22Rv1 (cell line): ENCODE data around the gene PIK3CG.
"Not testable (repeated sequence)": the region's sequence is repeated elsewhere in the genome, so short reads cannot be mapped to it uniquely, and the experiment has no call there.

Experiments used
- H3K27ac ChIP-seq: fragments of 450-650 bp; 2 replicates; pipeline ENCODE4 v1.5.1; 2017
- ZFX ChIP-seq: fragments of 450-650 bp; IDR thresholded peaks from 2 replicates; pipeline ENCODE4 v1.6.1; 2017; ENCODE audit warnings: antibody characterized with exemption, borderline replicate concordance
- TF ChIP-seq, protein P1 (sequence below): fragments of 450-650 bp; IDR thresholded peaks from 2 replicates; pipeline ENCODE4 v1.5.1; 2017; ENCODE audit warnings: mild to moderate bottlenecking

Gene PIK3CG

GRCh38 chr7:106952658-106953231 is 87.7 kb downstream of the PIK3CG start:
- TF ChIP-seq, protein P1, sequence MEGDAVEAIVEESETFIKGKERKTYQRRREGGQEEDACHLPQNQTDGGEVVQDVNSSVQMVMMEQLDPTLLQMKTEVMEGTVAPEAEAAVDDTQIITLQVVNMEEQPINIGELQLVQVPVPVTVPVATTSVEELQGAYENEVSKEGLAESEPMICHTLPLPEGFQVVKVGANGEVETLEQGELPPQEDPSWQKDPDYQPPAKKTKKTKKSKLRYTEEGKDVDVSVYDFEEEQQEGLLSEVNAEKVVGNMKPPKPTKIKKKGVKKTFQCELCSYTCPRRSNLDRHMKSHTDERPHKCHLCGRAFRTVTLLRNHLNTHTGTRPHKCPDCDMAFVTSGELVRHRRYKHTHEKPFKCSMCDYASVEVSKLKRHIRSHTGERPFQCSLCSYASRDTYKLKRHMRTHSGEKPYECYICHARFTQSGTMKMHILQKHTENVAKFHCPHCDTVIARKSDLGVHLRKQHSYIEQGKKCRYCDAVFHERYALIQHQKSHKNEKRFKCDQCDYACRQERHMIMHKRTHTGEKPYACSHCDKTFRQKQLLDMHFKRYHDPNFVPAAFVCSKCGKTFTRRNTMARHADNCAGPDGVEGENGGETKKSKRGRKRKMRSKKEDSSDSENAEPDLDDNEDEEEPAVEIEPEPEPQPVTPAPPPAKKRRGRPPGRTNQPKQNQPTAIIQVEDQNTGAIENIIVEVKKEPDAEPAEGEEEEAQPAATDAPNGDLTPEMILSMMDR: no peak
- no peak for TF ChIP-seq ZFX

DNA sequence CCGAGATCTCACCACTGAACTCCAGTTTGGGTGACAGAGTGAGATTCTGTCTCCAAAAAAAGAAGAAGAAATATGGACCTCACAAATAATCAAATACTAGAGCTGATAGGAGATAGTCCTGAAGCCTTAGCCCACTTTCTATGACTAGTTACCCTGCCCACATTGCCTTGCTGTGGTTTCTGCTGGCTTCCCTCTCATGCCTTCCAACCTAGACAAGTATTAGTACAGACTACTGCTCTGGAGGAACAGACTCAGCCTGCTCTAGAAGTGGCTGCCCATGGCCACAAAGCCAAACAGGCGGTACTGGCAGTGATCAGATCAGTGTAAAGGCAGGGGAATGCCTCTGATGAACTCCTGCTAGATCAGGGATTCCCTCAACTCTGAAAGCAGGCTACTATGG is 89.8 kb downstream of the PIK3CG start:
- TF ChIP-seq, protein P1: no peak
- no peak for TF ChIP-seq ZFX

More at GRCh38 chr7:106952658-106953231, 87.7 kb downstream of the PIK3CG start:
- no peak overlapping the region for H3K27ac ChIP-seq

GRCh38 chr7:106955857-106956256 is 90.8 kb downstream of the PIK3CG start:
- not testable (repeated sequence) for H3K27ac ChIP-seq

More for the DNA sequence above, 89.8 kb downstream of the PIK3CG start:
- H3K27ac ChIP-seq: no peak overlapping the region
